GM18511 (cell line): ENCODE measurements around the gene NALCN.
"Not testable (repeated sequence)": the region's sequence is repeated elsewhere in the genome, so short reads cannot be mapped to it uniquely, and the experiment has no call there.

ENCODE experiments used
- ATAC-seq: cut with Tn5 transposase; IDR thresholded peaks from one replicate; pipeline ENCODE4 v1.9.1; 2021; ENCODE audit warnings: mild to moderate bottlenecking, moderate library complexity; ENCODE audit not compliant: unreplicated experiment

NALCN gene

DNA sequence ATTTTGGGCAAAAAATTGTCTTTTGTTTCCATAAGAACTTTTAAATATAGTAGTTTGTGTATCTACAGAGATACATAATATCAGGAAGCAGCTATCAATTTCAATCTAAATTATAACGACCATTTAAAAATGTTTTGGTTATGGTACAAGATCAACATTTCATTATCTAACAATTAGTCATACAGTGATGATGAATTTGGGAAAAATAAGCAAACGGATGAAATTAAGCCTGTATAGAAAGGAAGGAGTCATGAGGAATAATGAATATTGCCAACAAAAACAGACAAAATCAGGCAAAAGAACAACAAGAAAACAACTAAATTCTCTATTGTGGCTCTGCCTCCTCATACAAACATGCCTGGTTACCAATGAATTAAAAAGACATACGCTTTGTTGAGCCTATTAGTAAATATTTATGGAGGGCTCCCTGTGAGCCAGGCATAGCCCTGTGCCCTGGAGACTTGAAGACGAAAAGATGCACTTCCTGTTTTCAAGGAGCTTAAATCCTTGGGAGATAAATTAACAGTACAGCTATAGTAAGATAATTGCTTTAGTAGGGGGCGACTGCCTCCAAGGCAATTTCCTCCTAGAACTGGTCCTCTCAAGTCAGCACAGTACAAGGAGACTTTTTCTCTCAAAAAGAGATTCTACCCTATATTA lies 73.0 kb downstream of the NALCN start:
- no peak for ATAC-seq

- ATAC-seq, result no peak
Measured at GRCh38 chr13:101341464-101341863, 74.8 kb downstream of the NALCN start.

DNA sequence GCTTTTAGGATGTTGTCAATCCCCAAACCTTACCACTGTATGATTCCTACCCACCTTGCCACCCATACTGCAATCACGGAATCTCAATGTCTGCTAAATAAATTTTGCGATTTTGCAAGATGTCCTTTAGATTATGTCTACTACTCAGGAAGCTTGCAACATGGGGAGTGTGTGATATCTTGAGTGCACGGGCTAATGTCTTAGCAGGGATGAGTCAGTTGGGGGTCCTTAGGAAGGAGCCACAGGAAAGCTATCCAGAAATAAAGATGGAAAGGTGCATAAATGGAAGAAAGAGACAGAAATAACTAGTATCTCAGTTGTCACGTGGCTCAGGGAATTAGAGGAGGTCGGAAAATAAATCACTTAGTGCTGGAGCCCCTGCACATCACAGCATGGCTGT lies 77.1 kb downstream of the NALCN start:
- no peak for ATAC-seq

GRCh38 chr13:101332583-101332982 lies 83.7 kb downstream of the NALCN start:
- no peak for ATAC-seq

GRCh38 chr13:101331731-101332130 lies 84.6 kb downstream of the NALCN start:
- ATAC-seq, result no peak

GRCh38 chr13:101327871-101328270 lies 88.4 kb downstream of the NALCN start:
- no peak for ATAC-seq

DNA sequence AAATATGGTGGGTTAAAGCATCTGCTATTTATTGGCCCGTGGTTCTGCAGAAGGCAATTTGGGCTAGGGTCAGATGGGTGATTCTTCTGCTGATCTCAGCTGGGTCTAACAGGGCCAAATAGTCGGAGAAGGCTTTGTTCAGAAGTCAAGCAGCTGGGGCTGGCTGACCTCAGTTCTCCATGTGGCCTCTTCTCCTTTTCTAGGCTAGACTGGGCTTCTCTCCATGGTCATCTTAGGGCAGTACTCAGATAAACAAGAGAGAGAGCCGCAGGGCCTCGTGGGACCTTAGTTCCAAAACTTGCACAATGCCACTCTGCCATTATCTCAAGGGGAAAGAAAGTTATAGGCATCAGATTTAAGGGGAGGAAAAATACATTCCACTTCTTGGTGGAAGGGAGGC lies 89.6 kb downstream of the NALCN start:
- ATAC-seq, result no peak

DNA sequence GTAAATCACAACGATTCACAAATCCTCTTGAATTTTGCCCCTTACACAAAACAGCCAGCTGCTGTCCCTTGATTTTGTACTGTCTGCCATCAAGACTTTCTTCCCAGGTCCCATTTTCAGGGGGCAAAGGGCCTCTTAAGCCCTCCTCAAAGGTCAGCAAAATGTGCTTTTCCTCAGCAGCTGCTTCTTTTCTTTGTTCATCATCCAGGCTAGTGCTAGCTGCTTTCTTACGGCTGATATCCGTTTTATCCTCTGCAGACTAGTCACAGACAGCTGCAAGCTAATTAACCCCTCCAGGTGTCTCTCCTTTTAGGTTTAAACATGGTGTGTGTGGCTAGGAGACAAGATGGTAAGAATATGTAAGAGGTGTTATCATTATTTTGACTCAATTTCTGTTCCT lies 90.9 kb downstream of the NALCN start:
- ATAC-seq, result no peak

DNA sequence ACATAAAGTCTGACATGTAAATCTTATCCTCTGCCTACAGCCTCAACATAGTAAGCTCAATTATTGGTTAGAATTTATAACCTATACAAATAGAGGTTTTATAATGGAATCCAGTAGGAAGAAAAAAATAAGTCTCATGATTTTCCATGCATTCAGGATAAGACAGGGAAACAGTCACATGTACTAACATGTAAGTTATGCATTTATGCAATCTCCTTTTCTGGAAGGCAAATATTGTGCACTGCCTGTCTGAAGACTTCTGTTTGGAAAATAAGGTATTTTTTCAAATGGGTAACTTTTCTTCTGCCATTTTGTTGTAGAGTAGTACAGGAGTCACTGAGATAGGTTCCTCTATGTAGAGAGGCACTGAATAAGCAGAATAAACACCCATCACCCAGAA lies 92.7 kb downstream of the NALCN start:
- ATAC-seq, result no peak

- no peak for ATAC-seq
Measured at GRCh38 chr13:101317986-101318523, 98.3 kb downstream of the NALCN start.

DNA sequence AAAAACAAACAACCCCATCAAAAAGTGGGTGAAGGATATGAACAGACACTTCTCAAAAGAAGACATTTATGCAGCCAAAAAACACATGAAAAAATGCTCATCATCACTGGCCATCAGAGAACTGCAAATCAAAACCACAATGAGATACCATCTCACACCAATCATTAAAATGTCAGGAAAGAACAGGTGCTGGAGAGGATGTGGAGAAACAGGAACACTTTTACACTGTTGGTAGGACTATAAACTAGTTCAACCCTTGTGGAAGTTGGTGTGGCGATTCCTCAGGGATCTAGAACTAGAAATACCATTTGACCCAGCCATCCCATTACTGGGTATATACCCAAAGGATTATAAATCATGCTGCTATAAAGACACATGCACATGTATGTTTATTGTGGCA lies 102.8 kb downstream of the NALCN start:
- not testable (repeated sequence) for ATAC-seq

GRCh38 chr13:101309014-101309619 lies 107.2 kb downstream of the NALCN start:
- no peak for ATAC-seq

- ATAC-seq, result no peak
Measured at GRCh38 chr13:101308247-101309013, 107.9 kb downstream of the NALCN start.

DNA sequence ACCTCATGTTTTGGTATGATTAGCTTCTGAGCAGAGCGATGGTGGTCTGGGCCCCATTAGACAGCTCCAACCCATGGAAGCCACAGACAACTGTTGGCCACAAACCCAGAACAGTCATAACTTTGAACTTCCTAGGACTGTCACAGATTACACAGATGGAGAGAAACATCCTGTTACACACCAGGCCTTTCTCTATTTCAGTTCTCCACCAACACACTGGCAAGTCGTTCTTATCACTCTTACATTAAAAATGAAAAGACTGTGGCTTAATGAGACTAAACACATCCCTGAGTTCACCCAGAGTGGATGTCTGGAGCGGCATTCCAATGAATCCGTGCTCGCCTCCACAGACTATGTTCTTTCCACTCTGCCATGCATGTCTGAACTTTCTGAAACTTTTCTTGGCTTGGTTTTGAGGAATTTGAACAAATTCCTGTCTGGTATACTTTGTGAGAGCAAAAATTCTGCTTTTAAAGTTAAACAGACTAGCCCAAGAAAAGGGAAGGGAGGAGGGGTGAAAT lies 109.1 kb downstream of the NALCN start:
- no peak for ATAC-seq

- no peak for ATAC-seq
Measured at GRCh38 chr13:101306773-101307172, 109.5 kb downstream of the NALCN start.

GRCh38 chr13:101305981-101306411 lies 110.3 kb downstream of the NALCN start:
- no peak for ATAC-seq

- no peak for ATAC-seq
Measured at GRCh38 chr13:101303521-101303920, 112.8 kb downstream of the NALCN start.

DNA sequence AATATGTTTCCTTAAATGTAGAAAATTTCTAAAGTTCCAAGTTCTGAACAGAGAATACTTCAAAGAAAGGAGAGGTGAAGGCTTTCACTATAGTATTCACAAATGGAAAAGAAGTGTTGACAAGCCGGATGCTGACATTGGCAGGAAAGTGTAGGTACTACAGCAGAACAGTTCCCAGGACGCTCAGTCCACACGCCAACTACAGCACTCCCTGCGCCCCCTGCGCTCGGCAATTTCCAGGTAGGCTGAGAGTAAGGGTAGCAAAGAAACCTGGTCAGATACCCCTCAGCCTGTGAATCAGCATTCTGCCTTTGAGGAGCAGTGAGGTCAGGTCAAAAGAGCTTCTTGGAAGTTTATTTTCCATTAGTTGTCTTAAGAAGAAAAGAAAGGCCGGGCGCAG lies 115.3 kb downstream of the NALCN start:
- no peak for ATAC-seq

DNA sequence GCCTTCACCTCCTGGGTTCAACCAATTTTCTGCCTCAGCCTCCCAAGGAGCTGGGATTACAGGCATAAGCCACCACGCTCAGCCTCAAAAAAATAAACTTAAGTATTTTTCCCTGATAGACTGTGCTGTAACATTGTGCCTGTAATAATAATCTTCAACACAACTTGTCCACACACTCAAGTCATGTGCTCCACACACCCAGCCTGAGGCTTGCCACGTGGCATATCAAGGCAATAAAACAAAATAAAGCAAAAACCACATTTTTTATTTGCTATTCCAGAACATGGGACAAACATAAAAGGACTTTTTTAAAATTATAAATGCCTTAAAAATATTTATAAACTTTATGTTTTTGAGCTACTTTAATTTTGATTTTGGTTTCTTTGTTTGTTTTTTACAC lies 115.8 kb downstream of the NALCN start:
- ATAC-seq, result no peak

- no peak for ATAC-seq
Measured at GRCh38 chr13:101298517-101298916, 117.8 kb downstream of the NALCN start.

- ATAC-seq, result no peak
Measured at GRCh38 chr13:101297794-101298193, 118.5 kb downstream of the NALCN start.

GRCh38 chr13:101292711-101293110 lies 123.6 kb downstream of the NALCN start:
- no peak for ATAC-seq
